GM18870 (cell line): Measurements from ENCODE around the gene CELSR1.

Source experiments
- ATAC-seq: cut with Tn5 transposase; IDR thresholded peaks from one replicate; pipeline ENCODE4 v1.9.1; 2021; ENCODE audit warnings: moderate library complexity; ENCODE audit not compliant: unreplicated experiment

The CELSR1 gene

GRCh38 chr22:46537225-46537945 is at the start of gene CELSR1:
Gene CELSR1, minus strand, starts transcription at chr22:46537620. Its CDS starts 450 bp downstream, at chr22:46537170.
- ATAC-seq = no peak

DNA sequence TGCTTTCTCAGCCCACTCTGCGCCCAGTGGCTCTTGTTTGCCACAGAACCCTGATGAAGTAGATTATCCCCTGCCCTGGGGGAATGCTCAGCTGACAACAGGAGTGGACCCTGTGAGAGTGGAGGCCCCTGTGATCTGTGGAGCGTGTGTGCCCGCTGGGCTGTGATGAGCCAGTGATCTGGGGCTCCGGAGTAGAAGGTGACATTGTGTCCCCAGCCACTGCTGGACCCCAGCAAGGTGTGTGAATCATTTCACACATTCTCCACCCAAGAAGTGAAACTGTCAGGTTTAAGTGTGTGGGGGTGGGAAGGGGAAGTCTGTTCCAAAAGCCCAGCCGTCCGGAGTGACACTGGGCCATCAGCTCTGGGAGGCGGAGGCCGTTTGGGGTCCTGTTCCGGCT is 49.6 kb upstream of the CELSR1 start:
- no peak for ATAC-seq

GRCh38 chr22:46586531-46587011 is 49.2 kb upstream of the CELSR1 start:
- ATAC-seq = no peak

DNA sequence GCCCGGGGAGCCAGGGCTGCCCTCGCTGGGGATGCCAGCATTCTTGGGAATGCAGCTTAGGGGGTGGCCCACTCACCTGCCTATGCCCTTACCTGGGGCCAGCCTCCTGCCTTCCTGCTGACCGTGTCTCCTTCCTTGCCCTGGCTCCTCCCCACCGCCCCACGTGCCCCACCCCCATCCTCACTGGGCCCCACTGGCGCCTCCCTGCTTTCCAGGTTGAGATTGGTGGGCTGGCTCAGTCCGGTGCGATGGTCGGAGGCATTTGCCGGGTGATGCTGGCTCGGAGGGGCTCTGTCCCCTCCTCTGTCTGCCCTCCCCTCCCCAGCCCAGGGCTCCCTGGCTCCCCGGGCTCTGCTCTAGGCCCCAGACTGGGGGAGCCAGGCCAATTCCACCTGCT is 48.7 kb upstream of the CELSR1 start:
- ATAC-seq = no peak

DNA sequence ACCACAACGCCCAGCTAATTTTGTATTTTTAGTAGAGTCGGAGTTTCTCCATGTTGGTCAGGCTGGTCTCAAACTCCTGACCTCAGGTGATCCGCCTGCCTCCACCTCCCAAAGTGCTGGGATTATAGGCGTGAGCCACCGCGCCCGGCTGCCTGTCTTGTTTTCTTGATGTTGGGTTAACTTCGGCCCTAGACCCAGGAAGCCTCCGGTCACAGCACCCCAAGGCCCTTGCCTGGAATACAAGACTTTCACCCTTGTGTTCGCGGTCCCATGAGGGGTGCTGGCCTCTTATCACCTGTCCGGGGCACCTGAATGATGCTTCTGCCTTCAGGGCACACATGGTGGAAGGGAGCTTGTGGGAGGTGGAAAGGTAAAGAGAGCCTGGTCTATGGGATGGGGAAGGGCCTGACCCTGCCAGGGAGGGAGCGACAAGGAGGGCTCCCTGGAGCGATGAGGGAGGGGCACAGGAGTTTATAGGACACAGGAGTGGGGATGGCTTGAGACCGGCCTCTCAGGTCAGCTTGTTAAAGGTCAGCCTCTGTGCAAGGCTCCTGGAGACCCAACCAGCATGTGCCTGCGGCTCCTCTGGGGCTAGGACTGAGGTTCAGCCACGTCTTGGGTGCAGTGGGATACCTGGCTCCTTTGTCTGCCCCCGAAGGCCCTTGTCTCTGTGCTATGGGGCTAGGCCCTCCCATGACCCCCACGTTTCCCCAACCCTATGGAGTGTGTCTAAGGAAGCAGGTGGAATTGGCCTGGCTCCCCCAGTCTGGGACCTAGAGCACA is 48.1 kb upstream of the CELSR1 start:
- no peak for ATAC-seq

GRCh38 chr22:46584081-46584921 is 46.9 kb upstream of the CELSR1 start:
- no peak for ATAC-seq

DNA sequence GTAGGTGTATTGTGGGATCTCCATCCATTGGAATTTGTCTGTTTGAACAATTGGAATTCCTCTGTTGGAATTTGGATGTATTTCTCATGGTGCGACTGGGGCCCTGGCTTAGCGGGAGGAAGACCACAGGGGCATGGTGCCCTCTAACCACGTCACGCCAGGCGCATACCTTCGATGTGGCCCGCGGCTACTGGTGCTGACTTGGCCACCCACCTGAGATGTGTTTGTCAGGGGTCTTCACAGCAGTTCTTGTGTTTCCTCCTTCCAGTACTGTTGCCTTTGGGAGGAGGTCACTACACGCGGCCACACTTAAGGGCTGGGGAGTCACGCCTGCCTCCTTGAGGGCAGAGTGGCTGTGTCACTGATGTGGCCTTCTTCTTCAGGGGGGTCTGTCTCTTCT is 46.2 kb upstream of the CELSR1 start:
- no peak for ATAC-seq

- ATAC-seq = no peak
These were observed 45.0 kb upstream of the CELSR1 start for GRCh38 chr22:46582281-46582933.

- ATAC-seq = no peak
These were observed 44.3 kb upstream of the CELSR1 start for GRCh38 chr22:46581538-46582244.

- ATAC-seq = no peak
These were observed 43.6 kb upstream of the CELSR1 start for GRCh38 chr22:46580940-46581537.

DNA sequence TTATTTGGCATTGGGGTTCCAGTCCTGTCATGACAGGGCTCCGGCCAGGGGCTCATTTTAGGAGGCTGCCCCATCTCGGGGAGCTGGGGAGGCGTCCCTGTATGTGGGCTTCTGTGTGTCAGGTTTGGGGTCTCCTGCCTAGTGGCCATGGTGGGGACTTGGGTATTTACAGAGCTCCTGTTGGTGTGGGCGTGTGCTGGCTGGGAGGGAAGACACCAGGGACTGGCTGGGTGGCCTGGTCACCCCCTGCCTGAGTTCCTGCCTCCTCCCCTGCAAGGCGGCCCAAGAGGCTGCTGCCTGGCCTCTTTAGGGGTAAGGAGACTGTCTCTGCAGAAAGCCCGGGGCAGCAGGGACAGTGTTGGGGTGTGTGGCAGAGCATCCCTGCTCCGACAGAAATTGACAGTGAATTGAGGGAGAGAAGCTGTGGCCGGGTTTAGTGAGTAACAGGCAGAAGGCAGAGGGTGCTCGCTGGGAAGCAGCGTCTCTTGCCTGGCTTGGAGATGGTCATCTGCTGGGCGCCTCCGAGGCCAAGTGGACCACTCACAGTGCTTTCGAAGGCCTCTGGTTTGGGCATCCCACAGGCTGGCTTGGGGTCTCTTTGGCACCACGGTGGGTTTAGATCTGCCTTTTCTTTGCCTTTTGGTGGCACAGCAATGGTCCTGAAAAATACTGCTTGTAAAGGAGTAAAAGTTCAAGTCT is 42.5 kb upstream of the CELSR1 start:
- ATAC-seq = no peak

DNA sequence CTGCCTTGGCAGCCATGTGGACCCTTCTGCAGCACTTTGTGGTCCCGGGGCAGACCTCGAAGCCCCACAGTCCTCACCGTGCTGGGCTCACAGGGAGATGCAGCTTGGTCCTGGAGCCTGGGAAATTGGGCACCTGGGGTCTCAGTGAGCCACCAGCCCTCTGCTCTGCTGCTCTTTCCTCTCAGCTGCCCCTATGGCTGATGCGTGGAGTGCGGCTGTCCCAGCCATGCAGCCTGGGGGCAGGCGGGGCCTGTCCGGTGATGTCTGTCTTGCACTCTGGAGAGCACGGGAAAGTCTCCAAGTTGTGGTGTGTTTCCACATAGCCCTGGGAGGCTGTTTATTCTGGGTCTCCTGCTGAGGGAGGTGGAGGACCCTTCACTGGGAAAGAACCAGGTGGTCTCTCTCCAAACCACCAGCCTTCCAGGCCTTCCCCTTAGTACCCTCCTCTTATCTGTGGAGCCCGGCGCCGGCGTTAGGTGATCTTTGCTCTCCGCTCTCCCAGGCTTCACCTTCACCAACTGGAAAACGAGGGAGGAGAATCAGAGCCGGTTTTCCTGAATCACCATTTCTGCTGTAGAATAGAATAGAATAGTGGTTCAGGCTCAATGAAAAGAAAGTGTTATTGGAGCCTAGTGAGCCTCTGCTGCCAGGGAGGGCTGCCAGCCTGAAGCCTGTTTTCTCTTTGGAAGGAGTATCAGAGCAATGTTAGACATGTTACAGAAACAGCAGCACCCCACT is 41.6 kb upstream of the CELSR1 start:
- no peak for ATAC-seq

DNA sequence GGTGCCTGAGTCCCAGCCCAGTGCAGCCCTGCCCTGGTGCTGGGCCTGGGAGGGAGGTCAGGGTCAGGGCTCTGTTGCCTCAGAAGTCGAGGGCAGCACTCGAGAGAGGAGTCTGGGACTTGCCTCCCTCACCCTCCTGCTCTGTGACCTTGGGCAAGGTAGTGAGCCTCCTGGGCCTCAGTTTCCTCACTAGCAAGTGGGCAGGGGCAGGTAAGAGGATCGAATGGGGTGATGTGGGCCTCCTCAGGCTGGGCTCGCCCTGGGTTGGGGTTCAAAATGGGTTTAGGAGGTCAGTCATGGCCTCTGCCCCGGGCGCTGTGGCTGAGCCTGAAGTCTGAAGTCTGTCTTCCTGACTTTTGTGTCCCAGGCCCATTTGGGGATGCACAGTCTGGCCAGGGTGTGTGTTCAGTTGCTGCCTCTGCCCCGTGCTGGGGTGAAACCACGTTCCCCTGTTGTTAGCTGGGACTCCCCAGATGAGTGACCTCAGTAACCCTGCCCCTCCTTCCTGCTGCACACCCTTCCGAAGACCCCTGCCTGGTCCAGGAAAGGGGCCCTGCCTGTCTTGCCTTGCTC is 40.9 kb upstream of the CELSR1 start:
- no peak for ATAC-seq

DNA sequence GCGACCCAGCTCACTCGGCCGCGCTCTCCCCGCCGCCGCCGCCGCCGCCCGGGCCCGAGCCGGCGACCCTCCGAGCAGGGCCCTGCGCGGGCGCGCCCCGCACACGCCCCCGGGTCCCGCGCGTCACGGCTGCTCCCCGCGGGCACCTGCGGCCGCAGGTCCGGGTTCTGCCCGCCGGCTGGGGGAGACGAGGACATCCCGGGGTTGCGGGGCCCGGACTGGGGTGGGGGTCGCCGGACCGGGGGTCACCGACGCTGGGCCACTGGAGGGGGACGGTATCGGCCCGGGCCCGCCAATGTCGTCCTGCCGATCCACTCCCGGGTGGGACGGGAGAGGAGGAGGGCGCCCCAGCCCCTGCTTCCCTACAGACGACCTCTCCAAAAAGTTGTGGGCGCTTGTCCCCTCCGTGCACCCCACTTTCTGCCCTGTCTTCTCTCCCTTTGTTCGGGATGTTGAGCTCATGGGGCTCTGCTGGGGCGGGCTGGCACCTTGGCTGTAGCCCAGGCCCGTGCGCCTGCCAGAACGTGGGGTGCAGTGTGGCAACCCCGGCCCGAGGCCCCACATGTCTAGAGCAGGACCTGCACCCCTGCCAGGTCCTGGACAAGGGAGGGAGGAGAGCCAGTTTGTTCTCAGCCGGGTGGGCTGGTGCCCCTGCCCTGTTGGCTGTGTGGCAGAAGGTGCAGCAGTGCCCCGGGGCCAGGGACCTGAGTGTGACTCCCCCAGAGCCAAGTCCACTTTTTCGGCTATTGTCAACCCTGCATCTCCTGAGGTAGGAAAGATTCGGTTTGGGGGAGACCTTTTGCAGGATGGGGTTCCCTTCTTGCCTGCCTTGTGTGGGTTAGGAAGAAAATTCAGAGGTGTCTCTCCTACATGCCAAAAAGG is 40.2 kb upstream of the CELSR1 start:
- ATAC-seq = no peak

DNA sequence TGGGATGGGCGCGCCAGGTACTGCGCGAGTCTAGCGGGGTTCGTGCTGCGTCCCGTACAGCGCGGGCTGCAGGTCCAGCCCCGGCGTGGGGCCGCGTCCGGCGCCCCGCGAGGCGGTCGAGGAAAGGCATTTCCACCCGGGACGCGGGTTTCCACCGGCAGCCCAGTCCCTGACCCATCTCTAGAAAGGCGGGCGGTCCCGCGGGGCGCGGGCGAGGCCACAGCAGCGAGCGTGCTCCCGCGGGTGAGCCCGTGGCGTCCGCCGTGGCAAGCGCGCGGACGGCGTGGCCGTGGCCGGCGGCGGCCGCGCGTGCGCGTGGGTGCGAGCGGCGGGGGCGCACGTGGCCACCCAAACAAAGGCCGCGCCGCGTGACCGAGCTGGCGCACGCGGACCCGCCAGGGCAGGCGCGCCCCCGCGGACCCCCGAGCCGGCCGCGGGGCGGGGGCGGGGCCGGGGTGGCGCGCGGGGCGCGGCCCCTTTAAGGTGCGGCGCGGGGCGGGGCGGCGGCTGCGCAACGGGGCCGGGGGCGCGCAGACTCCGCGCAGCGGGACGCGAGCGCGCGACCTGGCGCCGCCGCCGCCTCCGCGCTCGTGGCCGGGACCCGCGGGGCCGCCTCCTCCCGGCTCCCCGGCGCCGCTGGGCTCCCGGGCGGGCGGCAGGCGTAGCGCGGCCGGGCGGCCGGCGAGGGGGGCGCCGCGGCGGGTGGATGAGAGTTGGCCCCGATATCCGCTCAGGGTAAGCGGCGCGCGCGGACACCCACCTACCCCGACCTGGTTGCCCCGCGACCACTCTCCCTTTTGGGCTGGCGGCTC is 39.3 kb upstream of the CELSR1 start:
- no peak for ATAC-seq

GRCh38 chr22:46575911-46576555 is 38.6 kb upstream of the CELSR1 start:
- ATAC-seq = no peak
